Astrocyte (in vitro differentiated cells and primary cell): Measurements from ENCODE around the gene CAPN9. TPM values are rescaled to one million over a fixed set of nuclear protein-coding genes. Genes with fewer than 3 reads are reported as not detected.

Experiments used
- DNase-seq: peaks from one replicate; pipeline ENCODE4 v3.0.0-alpha.2; 2010; ENCODE audit warnings: low read depth
- FAIRE-seq: peaks from 2 replicates; lab custom pipeline; 2011; peaks lifted over from hg19 to GRCh38; lab: Jason Lieb, UNC
- H2AFZ ChIP-seq: 2 replicates; pipeline ENCODE4 v1.6.0; 2012; ENCODE audit warnings: low read depth, low read length, inconsistent platforms
- H3K27ac ChIP-seq: 2 replicates; pipeline ENCODE4 v1.5.1; 2011; ENCODE audit warnings: low read depth, low read length, inconsistent platforms
- H3K27me3 ChIP-seq: 2 replicates; pipeline ENCODE4 v1.6.0; 2011; ENCODE audit warnings: low read length, inconsistent platforms; ENCODE audit not compliant: insufficient read depth
- H3K36me3 ChIP-seq: 2 replicates; pipeline ENCODE4 v1.5.1; 2011; ENCODE audit warnings: low read length, inconsistent platforms; ENCODE audit not compliant: insufficient read depth
- H3K4me1 ChIP-seq: 2 replicates; pipeline ENCODE4 v1.5.1; 2011; ENCODE audit warnings: low read length, inconsistent platforms; ENCODE audit not compliant: insufficient read depth
- H3K4me2 ChIP-seq: 2 replicates; pipeline ENCODE4 v1.6.0; 2012; ENCODE audit warnings: low read length, inconsistent platforms
- H3K4me3 ChIP-seq: 2 replicates; pipeline ENCODE4 v1.5.1; 2011; ENCODE audit warnings: low read depth, mild to moderate bottlenecking, low read length, inconsistent platforms; ENCODE audit not compliant: insufficient read depth
- H3K79me2 ChIP-seq: 2 replicates; pipeline ENCODE4 v1.6.0; 2012; ENCODE audit warnings: mild to moderate bottlenecking, low read length, inconsistent platforms; ENCODE audit not compliant: insufficient read depth
- H3K9ac ChIP-seq: 2 replicates; pipeline ENCODE4 v1.6.0; 2012; ENCODE audit warnings: mild to moderate bottlenecking, low read length, inconsistent platforms
- H3K9me3 ChIP-seq: 2 replicates; pipeline ENCODE4 v1.5.1; 2012; ENCODE audit warnings: low read depth, mild to moderate bottlenecking, low read length, inconsistent platforms; ENCODE audit not compliant: insufficient read depth
- H4K20me1 ChIP-seq: 2 replicates; pipeline ENCODE4 v1.6.0; 2012; ENCODE audit warnings: low read length, inconsistent platforms; ENCODE audit not compliant: insufficient read depth
- H3K27ac Mint-ChIP-seq: one replicate; pipeline ENCODE4 v1.8.0; 2021; ENCODE audit warnings: mild to moderate bottlenecking, mixed read lengths; ENCODE audit not compliant: unreplicated experiment
- H3K27me3 Mint-ChIP-seq: one replicate; pipeline ENCODE4 v1.8.0; 2021; ENCODE audit warnings: low read depth, mixed read lengths; ENCODE audit not compliant: unreplicated experiment
- H3K36me3 Mint-ChIP-seq: one replicate; pipeline ENCODE4 v1.8.0; 2021; ENCODE audit warnings: low read depth, mixed read lengths; ENCODE audit not compliant: unreplicated experiment
- H3K4me1 Mint-ChIP-seq: one replicate; pipeline ENCODE4 v1.8.0; 2021; ENCODE audit warnings: low read depth, mixed read lengths; ENCODE audit not compliant: unreplicated experiment
- H3K4me3 Mint-ChIP-seq: one replicate; pipeline ENCODE4 v1.8.0; 2021; ENCODE audit warnings: mild to moderate bottlenecking, moderate library complexity, mixed read lengths; ENCODE audit not compliant: unreplicated experiment
- H3K9me3 Mint-ChIP-seq: one replicate; pipeline ENCODE4 v1.8.0; 2021; ENCODE audit warnings: mild to moderate bottlenecking, mixed read lengths; ENCODE audit not compliant: unreplicated experiment
- EZH2 ChIP-seq: IDR thresholded peaks from 2 replicates; pipeline ENCODE4 v1.6.1; 2012; ENCODE audit warnings: mild to moderate bottlenecking, low read length, inconsistent platforms; ENCODE audit not compliant: insufficient read depth
- total RNA-seq: library from RNA; stranded (reverse); gene quantifications from 2 replicates; pipeline ENCODE4 v1.2.1, GENCODE V29; 2021
- TF ChIP-seq, protein P1 (sequence below): IDR thresholded peaks from 2 replicates; pipeline ENCODE4 v1.5.1; 2011; ENCODE audit warnings: low read depth, mild to moderate bottlenecking, inconsistent platforms, low read length, moderate library complexity; ENCODE audit not compliant: insufficient read depth

CAPN9 gene
- total RNA-seq, 1 donor from 2014 or later, result not detected

DNA sequence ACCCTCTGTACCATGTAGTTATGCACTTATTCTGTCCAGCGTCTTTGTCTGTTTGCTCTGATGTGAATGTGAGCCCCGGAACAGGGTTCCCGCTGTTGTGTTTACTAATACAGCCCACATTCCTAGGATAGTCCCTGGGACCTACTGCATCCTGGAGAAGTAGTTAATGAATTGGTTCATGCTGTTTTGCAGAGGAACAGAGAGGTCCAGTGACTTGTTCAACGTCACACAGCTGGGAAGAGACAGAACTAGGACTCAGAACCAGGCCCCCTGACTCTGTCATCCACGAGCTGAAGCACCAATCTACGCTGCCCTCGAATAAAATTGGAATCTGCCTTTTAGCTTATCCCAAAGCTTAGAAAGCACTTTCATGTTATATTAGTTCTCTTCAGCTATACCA lies 34.0 kb upstream of the CAPN9 start:
- FAIRE-seq (no peak), DNase-seq (no peak)
- Mint-ChIP-seq H3K9me3 (peaks cover 4% of the 10 kb centered on the region), H3K27ac (no peak overlapping the region), H3K4me1 (peaks cover 15% of the 10 kb centered on the region), H3K27me3 (peaks cover 17% of the 10 kb centered on the region), H3K36me3 (peaks cover 2% of the 10 kb centered on the region), H3K4me3 (no peak overlapping the region)
- Histone ChIP-seq H4K20me1 (no peaks in the 10 kb centered on the region), H3K36me3 (no peaks in the 10 kb centered on the region), H3K79me2 (no peaks in the 10 kb centered on the region), H3K4me1 (peaks cover 11% of the 10 kb centered on the region), H3K9ac (no peak overlapping the region), H3K9me3 (no peaks in the 10 kb centered on the region), H3K27me3 (no peaks in the 10 kb centered on the region), H3K4me2 (no peak overlapping the region), H3K4me3 (no peak overlapping the region), H3K27ac (no peak overlapping the region), H2AFZ (no peak overlapping the region)
- no peak for TF ChIP-seq EZH2
- TF ChIP-seq, protein P1, sequence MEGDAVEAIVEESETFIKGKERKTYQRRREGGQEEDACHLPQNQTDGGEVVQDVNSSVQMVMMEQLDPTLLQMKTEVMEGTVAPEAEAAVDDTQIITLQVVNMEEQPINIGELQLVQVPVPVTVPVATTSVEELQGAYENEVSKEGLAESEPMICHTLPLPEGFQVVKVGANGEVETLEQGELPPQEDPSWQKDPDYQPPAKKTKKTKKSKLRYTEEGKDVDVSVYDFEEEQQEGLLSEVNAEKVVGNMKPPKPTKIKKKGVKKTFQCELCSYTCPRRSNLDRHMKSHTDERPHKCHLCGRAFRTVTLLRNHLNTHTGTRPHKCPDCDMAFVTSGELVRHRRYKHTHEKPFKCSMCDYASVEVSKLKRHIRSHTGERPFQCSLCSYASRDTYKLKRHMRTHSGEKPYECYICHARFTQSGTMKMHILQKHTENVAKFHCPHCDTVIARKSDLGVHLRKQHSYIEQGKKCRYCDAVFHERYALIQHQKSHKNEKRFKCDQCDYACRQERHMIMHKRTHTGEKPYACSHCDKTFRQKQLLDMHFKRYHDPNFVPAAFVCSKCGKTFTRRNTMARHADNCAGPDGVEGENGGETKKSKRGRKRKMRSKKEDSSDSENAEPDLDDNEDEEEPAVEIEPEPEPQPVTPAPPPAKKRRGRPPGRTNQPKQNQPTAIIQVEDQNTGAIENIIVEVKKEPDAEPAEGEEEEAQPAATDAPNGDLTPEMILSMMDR, result no peak

DNA sequence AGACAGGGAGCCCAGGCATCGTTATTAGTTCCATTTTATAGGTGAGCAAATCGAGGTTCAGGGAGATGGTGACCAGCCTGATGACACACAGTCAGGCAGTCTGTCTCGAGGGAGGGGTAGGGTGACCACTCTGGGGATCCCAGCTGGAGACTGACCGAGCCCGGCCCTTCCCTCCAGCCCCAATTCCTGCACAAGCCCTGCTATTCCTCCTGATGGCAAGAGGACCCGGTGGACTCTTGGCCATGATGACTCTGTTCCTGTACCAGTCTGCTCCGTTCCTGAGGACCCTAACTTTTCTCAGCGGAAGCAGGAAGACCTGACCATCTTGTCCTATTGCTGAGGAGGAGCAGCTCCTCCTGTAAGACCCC lies 33.7 kb upstream of the CAPN9 start:
- FAIRE-seq, result no peak
- no peak for DNase-seq
- H3K36me3 Mint-ChIP-seq, result peaks cover 2% of the 10 kb centered on the region
- no peak for TF ChIP-seq EZH2
- TF ChIP-seq, protein P1, result no peak
- Histone ChIP-seq H4K20me1 (no peaks in the 10 kb centered on the region), H3K4me1 (peaks cover 11% of the 10 kb centered on the region), H3K79me2 (no peaks in the 10 kb centered on the region), H2AFZ (peak overlapping the region; percentile 8), H3K4me2 (peak overlapping the region; percentile 70), H3K4me3 (no peak overlapping the region), H3K36me3 (no peaks in the 10 kb centered on the region), H3K9ac (no peak overlapping the region), H3K27ac (no peak overlapping the region), H3K9me3 (no peaks in the 10 kb centered on the region), H3K27me3 (no peaks in the 10 kb centered on the region)
- H3K4me3 Mint-ChIP-seq, result peak overlapping the region; percentile 40
- peaks cover 15% of the 10 kb centered on the region for H3K4me1 Mint-ChIP-seq
- peaks cover 13% of the 10 kb centered on the region for H3K27me3 Mint-ChIP-seq
- peak overlapping the region; percentile 53 for H3K27ac Mint-ChIP-seq
- peaks cover 4% of the 10 kb centered on the region for H3K9me3 Mint-ChIP-seq

DNA sequence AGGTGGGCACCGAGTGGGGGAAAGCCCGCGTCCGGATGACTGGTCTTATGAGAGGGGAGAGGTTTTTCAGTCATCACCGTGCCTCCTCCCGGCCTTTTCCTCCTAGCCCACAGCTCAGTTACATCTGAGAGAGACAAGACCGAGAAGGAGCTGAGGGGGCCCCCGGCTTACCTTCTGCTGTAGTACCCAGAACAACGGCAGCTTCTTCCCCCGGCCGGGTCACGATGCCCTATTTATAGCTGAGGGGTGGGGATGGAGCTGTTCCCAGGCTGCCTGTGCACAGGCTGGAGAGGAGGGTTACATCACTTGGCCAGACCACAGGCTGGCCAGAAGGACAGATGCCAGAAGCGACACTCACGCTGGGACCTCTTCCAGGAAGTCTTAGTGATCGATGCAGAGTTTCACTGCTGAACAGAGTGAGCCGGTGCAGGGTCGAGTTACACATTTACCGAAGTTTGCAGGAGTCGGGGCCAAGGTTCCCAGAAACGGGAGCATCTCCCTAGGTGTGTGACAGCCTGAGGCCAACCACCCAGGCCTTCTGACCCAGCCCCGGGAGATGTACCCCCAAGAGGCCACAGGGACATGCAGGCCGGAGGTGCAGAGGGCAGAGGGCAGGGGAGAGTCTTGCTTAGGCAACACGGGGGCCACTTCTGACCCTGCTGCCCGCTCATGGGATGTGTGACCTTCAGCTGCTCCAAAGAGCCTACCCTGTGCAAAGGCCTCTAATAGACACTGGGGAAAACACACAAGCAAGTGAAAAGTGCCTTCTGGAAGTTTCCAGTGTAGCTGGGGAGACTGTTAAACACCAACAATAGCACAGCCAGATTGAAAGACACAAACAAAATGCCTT lies 33.0 kb upstream of the CAPN9 start, which contains the start of gene AGT:
AGT (minus strand) TSS at position 208 of the 850 bp plus-strand sequence. CDS start 3,299 bp downstream, outside the sequence.
- peak within 1 kb of the TSS; percentile 8 for H2AFZ ChIP-seq
- peaks cover 6% of the 10 kb centered on the region for H3K9me3 Mint-ChIP-seq

More for the DNA sequence above, 33.0 kb upstream of the CAPN9 start, which contains the start of gene AGT:
- FAIRE-seq (no peak), DNase-seq (peak; percentile 85)
- Mint-ChIP-seq H3K27ac (peak within 1 kb of the TSS; percentile 53), H3K27me3 (peaks cover 8% of the 10 kb centered on the region), H3K4me1 (peaks cover 15% of the 10 kb centered on the region), H3K4me3 (peak within 1 kb of the TSS; percentile 40), H3K36me3 (no peaks in the 10 kb centered on the region)
- peak within 1 kb of the TSS; percentile 70 for H3K4me2 ChIP-seq
- H4K20me1 ChIP-seq, result no peaks in the 10 kb centered on the region
- TF ChIP-seq, protein P1, result no peak
- no peak for TF ChIP-seq EZH2
- no peak within 1 kb of the TSS for H3K27ac ChIP-seq
- H3K4me1 ChIP-seq, result peaks cover 11% of the 10 kb centered on the region
- no peaks in the 10 kb centered on the region for H3K36me3 ChIP-seq
- no peaks in the 10 kb centered on the region for H3K79me2 ChIP-seq
- H3K27me3 ChIP-seq, result no peaks in the 10 kb centered on the region
- H3K9me3 ChIP-seq, result no peaks in the 10 kb centered on the region
- H3K9ac ChIP-seq, result no peak within 1 kb of the TSS
- H3K4me3 ChIP-seq, result no peak within 1 kb of the TSS
